ENCODE results near the gene ADH1C.
"Not testable (repeated sequence)": the region's sequence is repeated elsewhere in the genome, so short reads cannot be mapped to it uniquely, and the experiment has no call there.

Gene ADH1C

DNA sequence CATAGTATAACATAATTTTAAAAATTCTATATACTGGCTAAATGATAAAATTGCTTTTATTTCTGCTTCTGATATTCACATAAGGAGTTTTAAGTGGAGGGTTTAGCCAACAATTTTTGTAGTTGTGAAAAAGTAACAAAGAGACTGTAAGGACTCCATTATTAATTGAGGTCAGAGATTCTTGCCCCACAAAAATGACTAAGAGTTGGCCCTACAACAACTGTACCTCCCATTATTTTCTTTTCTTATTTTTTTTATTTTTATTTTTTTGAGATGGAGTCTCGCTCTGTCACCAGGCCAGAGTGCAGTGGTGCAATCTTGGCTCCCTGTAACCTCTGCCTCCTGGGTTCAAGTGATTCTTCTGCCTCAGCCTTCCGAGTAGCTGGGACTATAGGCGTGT, 21.9 kb downstream of the ADH1C start:
- TF ChIP-seq, protein P1, sequence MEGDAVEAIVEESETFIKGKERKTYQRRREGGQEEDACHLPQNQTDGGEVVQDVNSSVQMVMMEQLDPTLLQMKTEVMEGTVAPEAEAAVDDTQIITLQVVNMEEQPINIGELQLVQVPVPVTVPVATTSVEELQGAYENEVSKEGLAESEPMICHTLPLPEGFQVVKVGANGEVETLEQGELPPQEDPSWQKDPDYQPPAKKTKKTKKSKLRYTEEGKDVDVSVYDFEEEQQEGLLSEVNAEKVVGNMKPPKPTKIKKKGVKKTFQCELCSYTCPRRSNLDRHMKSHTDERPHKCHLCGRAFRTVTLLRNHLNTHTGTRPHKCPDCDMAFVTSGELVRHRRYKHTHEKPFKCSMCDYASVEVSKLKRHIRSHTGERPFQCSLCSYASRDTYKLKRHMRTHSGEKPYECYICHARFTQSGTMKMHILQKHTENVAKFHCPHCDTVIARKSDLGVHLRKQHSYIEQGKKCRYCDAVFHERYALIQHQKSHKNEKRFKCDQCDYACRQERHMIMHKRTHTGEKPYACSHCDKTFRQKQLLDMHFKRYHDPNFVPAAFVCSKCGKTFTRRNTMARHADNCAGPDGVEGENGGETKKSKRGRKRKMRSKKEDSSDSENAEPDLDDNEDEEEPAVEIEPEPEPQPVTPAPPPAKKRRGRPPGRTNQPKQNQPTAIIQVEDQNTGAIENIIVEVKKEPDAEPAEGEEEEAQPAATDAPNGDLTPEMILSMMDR (IDR thresholded peaks at IDR 0.05; ENCODE audit: insufficient read depth, low read length, missing control alignments), result no peak
- POLR2A ChIA-PET, result no interaction called here
- no peak for DNase-seq (ENCODE audit: low read depth, low spot score)
- CTCF ChIA-PET, result no interaction called here
- H3K4me3 ChIP-seq (ENCODE audit: low read depth, low read length), result no peak overlapping the region

DNA sequence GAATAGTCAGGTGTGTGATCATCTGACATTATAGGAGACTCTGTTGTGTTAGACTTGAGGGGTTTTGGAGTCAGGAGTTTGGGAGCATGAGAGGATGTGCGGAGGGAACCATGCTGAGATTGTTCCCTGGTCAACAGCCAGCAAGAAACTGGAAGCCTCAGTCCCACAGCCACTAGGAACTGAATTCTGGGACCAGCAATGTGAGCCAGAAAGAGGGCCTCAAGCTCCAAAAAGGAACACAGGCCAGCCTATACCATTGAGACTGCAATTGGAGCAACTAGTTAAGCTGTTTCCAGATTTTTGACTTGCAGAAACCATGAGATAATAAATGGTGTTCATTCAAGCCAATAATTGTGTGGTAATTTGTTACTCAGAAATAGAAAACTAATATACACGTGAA, 22.7 kb downstream of the ADH1C start:
- POLR2A ChIA-PET, result no interaction called here

DNA sequence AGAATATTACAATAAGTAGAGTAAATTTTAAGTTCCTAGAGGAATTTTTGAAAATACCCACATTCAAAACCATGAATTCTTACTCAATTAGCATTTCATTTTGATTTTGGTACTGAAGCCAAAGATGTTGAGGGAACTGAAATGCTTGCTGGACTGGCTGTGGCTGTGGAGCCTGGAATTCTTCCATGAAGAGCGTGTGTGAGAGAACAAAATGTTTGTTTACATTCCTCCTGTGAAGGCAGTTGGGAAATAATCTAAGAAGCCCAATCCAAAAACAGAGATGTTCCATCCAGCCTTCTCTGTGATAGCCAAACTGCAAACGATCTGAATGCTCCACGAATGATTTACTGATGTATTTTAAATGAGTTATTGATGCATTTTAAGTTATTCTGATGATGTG, 27.6 kb downstream of the ADH1C start:
- ChIA-PET POLR2A (no interaction called here), CTCF (no interaction called here)
- DNase-seq (ENCODE audit: low read depth, low spot score), result peak; percentile 19
- TF ChIP-seq, protein P1 (IDR thresholded peaks at IDR 0.05; ENCODE audit: insufficient read depth, low read length, missing control alignments), result no peak
- no peak overlapping the region for H3K4me3 ChIP-seq (ENCODE audit: low read depth, low read length)

More for the DNA sequence above, 22.7 kb downstream of the ADH1C start:
- CTCF ChIA-PET, result no interaction called here
- H3K4me3 ChIP-seq (ENCODE audit: low read depth, low read length), result no peak overlapping the region
- no peak for DNase-seq (ENCODE audit: low read depth, low spot score)
- TF ChIP-seq, protein P1 (IDR thresholded peaks at IDR 0.05; ENCODE audit: insufficient read depth, low read length, missing control alignments), result no peak

DNA sequence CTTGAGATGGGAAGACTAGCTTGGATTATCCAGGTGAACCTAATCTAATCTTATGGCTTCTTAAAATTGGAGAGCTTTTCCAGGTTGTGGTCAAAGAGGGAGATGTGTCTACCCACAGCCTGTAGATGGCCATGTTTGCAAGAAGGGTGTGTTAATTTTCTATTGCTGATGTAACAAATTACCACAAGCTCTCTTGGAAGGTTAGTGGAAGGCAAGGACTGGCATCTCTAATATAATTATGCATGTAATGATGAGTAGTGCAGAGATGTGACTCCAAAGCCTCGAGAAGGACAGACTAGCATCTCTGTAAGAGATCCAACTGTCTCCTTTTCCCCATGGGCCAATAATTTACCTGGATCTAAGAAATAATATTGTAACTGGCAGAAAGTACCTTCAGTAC, 28.2 kb downstream of the ADH1C start:
- TF ChIP-seq, protein P1 (IDR thresholded peaks at IDR 0.05; ENCODE audit: insufficient read depth, low read length, missing control alignments), result no peak
- CTCF ChIA-PET, result no interaction called here
- POLR2A ChIA-PET, result no interaction called here
- no peak for DNase-seq (ENCODE audit: low read depth, low spot score)
- H3K4me3 ChIP-seq (ENCODE audit: low read depth, low read length), result no peak overlapping the region

DNA sequence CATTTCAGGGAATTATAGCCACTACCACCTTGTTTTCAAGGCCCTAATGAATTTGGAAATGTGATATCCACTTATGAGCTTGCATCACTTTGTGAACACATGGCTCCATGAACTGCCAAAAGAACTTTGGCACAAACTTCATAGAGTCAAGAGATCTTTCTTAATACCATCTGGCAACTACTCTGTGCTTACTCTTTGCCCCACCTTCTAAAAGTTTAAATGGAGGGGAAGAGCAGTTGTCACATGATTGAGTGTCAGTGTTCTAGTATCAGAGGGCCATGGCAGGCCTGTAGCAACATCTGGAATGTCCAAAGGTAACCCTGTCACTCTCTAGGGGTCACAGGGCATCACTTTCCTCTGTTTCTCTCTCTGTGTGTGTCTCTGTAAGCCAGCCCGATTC, 28.8 kb downstream of the ADH1C start:
- no peak overlapping the region for H3K4me3 ChIP-seq (ENCODE audit: low read depth, low read length)
- no peak for DNase-seq (ENCODE audit: low read depth, low spot score)
- TF ChIP-seq, protein P1 (IDR thresholded peaks at IDR 0.05; ENCODE audit: insufficient read depth, low read length, missing control alignments), result no peak
- ChIA-PET POLR2A (no interaction called here), CTCF (no interaction called here)

DNA sequence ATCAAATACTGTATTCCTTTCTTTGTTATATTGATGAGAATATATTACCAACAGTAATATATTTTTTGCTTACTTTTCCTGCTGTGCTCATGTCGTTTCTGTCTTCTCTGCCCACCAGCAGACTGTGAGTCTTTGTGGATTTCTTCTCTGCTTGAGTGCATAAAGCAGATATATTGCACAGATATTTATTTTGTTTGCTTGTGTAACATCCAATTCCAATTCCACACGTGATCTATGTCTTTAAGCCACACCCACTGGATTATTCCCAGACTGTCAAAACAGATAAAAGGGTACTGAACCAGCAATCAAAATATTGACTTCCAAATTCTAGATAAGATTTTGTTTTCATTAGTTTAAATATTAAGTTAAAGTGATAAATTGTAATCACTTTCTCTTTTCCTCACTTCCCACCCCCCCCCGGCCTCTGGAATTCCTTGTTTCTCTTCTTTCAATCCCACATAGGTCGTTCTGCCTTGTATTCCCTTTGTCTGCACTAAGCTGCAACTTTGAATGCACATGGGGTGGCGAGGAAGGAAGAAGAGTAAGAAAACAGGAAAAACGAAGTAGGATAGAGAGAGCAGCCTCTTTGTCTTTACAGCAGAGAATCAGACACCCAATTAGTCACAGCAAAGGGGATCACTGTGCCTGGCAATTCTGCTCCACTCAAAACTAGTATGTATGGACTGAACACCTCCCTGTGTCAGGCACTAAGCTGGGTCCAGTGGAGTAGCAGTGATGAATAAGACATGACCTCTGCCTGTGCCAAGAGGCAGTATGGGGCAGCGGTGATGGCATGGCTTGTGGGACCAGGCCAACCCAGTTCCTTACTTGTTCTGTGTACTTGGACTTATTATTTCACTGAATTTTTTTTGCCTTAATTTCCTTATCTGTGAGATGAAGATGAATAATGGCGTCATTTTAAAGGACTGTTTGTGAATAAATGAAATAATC, 31.0 kb downstream of the ADH1C start, which contains the start of gene ADH1B:
Gene ADH1B, minus strand, starts transcription at position 161 of the 951 bp plus-strand sequence. Its CDS starts 70 bp downstream, at position 91.
- TF ChIP-seq, protein P1 (IDR thresholded peaks at IDR 0.05; ENCODE audit: insufficient read depth, low read length, missing control alignments), result no peak
- CTCF ChIA-PET, result no interaction called here
- POLR2A ChIA-PET, result no interaction called here
- no peak within 1 kb of the TSS for H3K4me3 ChIP-seq (ENCODE audit: low read depth, low read length)
- DNase-seq (ENCODE audit: low read depth, low spot score), result no peak

DNA sequence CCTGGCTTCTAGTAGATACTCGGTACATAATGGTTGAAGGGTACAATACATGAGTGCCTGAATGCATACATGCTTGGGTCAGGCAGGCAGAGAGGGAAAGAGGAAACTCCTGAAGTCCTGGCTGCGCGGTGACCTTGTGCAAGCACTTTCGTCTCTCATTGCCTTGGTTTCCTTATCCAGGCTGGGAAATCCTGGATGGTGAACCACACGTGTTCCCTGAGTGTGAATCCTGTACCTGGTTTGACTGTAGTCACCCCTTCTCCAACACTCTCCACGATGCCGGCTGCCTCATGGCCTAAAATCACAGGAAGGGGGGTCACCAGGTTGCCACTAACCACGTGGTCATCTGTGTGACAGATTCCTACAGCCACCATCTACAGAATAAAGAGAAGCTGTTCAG, 34.7 kb downstream of the ADH1C start:
- CTCF ChIA-PET; DNase-seq (ENCODE audit: low read depth, low spot score); H3K4me3 ChIP-seq (ENCODE audit: low read depth, low read length); POLR2A ChIA-PET: not testable (repeated sequence)

Measured in AG04449 (cell line).